T-helper 17 cell (primary cell): ENCODE data around the gene NGDN. TPM values are rescaled to one million over a fixed set of nuclear protein-coding genes. Genes with fewer than 3 reads are reported as not detected.
A peak's percentile ranks its signal among the peaks of the same experiment; 100 is the strongest.

Experiments used
- ATAC-seq: fragments of 150-1000 bp; cut with Tn5 transposase; 2 replicates; pipeline ENCODE4 v1.10.0; 2021; ENCODE audit warnings: mild to moderate bottlenecking, moderate library complexity
- DNase-seq, 3 donors: peaks; one replicate each; pipeline versions ENCODE4 v3.0.0 to v3.0.0-alpha.2; 2020 to 2021
- H3K9me3 ChIP-seq: one replicate; pipeline ENCODE4 v1.7.0; 2013; ENCODE audit warnings: low read length, mild to moderate bottlenecking; ENCODE audit not compliant: control insufficient read depth, poor library complexity, severe bottlenecking
- H3K27ac Mint-ChIP-seq: one replicate; pipeline ENCODE4 v1.8.0; 2022; ENCODE audit warnings: mild to moderate bottlenecking, moderate library complexity, mixed read lengths
- H3K27me3 Mint-ChIP-seq: one replicate; pipeline ENCODE4 v1.8.0; 2022; ENCODE audit warnings: mixed read lengths
- H3K36me3 Mint-ChIP-seq: one replicate; pipeline ENCODE4 v1.8.0; 2022; ENCODE audit warnings: low read depth, mixed read lengths
- H3K4me1 Mint-ChIP-seq: one replicate; pipeline ENCODE4 v1.8.0; 2022; ENCODE audit warnings: mild to moderate bottlenecking, mixed read lengths
- H3K4me3 Mint-ChIP-seq: one replicate; pipeline ENCODE4 v1.8.0; 2022; ENCODE audit warnings: mild to moderate bottlenecking, moderate library complexity, mixed read lengths
- total RNA-seq, 4 donors: library from RNA in 2 of 4; stranded (reverse) in 2 of 4; gene quantifications; one replicate each; pipeline ENCODE4 v1.2.3 and lab custom pipeline; 2022 to 2026

NGDN gene
- total RNA-seq, 2 donors from 2014 or later, result 97.6 to 120 TPM

DNA sequence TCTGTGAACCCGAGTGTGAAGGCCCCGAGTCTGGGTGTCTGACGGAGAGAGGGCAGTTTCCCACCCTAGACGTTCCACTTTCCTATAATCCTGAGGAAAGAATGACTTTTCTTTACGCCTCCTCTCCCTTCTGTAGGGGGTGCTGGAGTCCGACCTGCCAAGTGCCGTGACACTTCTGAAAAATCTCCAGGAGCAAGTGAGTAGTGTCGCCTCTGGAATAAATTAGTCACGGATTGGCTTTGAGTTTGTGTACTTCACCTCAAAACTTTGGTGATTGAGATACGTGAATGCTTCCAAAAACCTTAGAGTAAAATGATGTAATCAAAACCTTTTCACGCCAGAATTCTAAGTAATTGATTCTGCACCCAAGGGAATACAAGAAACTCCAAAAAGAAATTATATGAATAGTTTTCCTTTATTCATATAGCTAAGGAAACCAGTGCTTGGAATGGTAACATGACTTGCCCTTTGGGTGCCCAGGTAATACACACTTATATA lies 452 bp downstream of the NGDN start:
- Mint-ChIP-seq H3K27ac (no peak overlapping the region), H3K36me3 (peaks cover 5% of the 10 kb centered on the region), H3K4me1 (peaks cover 6% of the 10 kb centered on the region), H3K4me3 (no peak overlapping the region), H3K27me3 (no peaks in the 10 kb centered on the region)
- peak; percentile 8 for ATAC-seq
- DNase-seq, result no peak
- H3K9me3 ChIP-seq, result no peaks in the 10 kb centered on the region

- peaks cover 7% of the 10 kb centered on the region for H3K36me3 Mint-ChIP-seq
- ATAC-seq, result no peak
- H3K27me3 Mint-ChIP-seq, result no peaks in the 10 kb centered on the region
- no peak overlapping the region for H3K27ac Mint-ChIP-seq
- H3K9me3 ChIP-seq, result no peaks in the 10 kb centered on the region
- peak overlapping the region; percentile 63 for H3K4me3 Mint-ChIP-seq
- no peak for DNase-seq
- H3K4me1 Mint-ChIP-seq, result peaks cover 6% of the 10 kb centered on the region
These were observed 1.4 kb downstream of the NGDN start for GRCh38 chr14:23470947-23471346.

- ATAC-seq, result peak; percentile 86
- Mint-ChIP-seq H3K4me3 (no peak overlapping the region), H3K27me3 (no peaks in the 10 kb centered on the region), H3K27ac (no peak overlapping the region), H3K36me3 (peaks cover 14% of the 10 kb centered on the region), H3K4me1 (peaks cover 20% of the 10 kb centered on the region)
- H3K9me3 ChIP-seq, result no peaks in the 10 kb centered on the region
- peak; percentile 31 to 59 (median 39) for DNase-seq
These were observed 8.7 kb downstream of the NGDN start for GRCh38 chr14:23478109-23478759.

- DNase-seq (no peak), ATAC-seq (no peak)
- Mint-ChIP-seq H3K4me3 (no peak overlapping the region), H3K27me3 (no peaks in the 10 kb centered on the region), H3K36me3 (peaks cover 13% of the 10 kb centered on the region), H3K27ac (no peak overlapping the region), H3K4me1 (peaks cover 29% of the 10 kb centered on the region)
- no peaks in the 10 kb centered on the region for H3K9me3 ChIP-seq
These were observed 12.0 kb downstream of the NGDN start for GRCh38 chr14:23481362-23481970.

GRCh38 chr14:23481979-23482822 lies 12.7 kb downstream of the NGDN start:
- Mint-ChIP-seq H3K4me1 (peaks cover 29% of the 10 kb centered on the region), H3K4me3 (no peak overlapping the region), H3K36me3 (peaks cover 13% of the 10 kb centered on the region)

GRCh38 chr14:23482823-23483148 lies 13.3 kb downstream of the NGDN start:
- Mint-ChIP-seq H3K36me3 (peaks cover 11% of the 10 kb centered on the region), H3K4me1 (peaks cover 26% of the 10 kb centered on the region), H3K27me3 (no peaks in the 10 kb centered on the region), H3K4me3 (no peak overlapping the region), H3K27ac (no peak overlapping the region)
- no peak for DNase-seq
- ATAC-seq, result no peak
- no peaks in the 10 kb centered on the region for H3K9me3 ChIP-seq

More at GRCh38 chr14:23481979-23482822, 12.7 kb downstream of the NGDN start:
- H3K27me3 Mint-ChIP-seq, result no peaks in the 10 kb centered on the region
- DNase-seq (no peak), ATAC-seq (no peak)
- H3K9me3 ChIP-seq, result no peaks in the 10 kb centered on the region
- H3K27ac Mint-ChIP-seq, result no peak overlapping the region

DNA sequence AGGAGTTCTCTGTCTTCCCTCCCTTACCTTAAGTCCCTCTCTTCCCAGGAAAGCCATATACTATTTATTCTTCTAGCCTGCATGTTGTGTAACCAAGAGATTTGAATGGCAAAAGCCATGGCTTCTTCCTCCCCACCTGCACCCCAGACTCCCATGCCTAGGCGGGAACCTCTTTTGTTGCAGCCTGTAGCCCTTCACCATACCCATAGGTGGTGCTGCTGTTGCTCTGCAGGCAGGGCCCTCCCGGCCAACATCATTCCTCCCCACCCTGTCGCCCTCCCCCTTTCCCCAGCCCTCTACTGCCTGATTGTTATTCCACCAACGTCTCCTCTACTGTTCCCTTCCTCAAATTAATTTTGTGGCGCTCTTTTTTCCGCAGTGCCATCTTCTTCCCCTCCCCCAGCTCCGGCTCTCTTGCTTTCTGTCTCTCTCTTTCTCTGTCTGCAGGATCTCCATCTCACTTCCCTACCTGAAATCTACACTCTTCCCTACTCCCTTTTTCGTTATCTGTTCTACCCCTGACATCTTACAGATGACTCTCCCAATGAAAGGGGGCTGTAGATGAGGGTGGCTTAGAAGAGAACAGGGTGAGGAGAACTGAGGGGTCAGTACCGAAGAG lies 13.8 kb downstream of the NGDN start:
- peak; percentile 36 for ATAC-seq
- Mint-ChIP-seq H3K27ac (no peak overlapping the region), H3K36me3 (peaks cover 10% of the 10 kb centered on the region), H3K4me3 (no peak overlapping the region), H3K27me3 (no peaks in the 10 kb centered on the region), H3K4me1 (peaks cover 23% of the 10 kb centered on the region)
- H3K9me3 ChIP-seq, result no peaks in the 10 kb centered on the region
- no peak for DNase-seq

DNA sequence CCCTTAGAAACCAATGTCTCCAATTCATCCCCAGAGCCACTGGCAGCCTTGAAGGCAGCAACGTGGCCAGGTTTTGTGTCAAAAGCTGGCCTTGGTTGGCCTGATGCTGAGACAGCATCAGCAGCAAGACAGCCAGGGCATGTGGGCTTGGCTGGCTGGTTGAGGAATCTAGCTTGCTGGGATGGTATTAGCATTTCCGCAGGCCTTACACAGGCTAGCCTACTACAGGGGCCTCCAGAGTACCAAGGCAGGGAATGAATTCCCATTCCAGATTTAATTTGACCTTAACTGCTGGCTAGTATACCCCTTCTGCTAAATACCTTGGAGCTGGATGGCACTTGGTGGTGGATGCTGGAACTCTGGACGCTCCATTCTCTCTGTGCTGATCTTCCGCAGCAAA lies 15.8 kb downstream of the NGDN start:
- no peak overlapping the region for H3K4me3 Mint-ChIP-seq
- ATAC-seq, result no peak
- H3K27ac Mint-ChIP-seq, result no peak overlapping the region
- H3K9me3 ChIP-seq, result no peaks in the 10 kb centered on the region
- H3K36me3 Mint-ChIP-seq, result peaks cover 10% of the 10 kb centered on the region
- peaks cover 21% of the 10 kb centered on the region for H3K4me1 Mint-ChIP-seq
- no peak for DNase-seq
- H3K27me3 Mint-ChIP-seq, result no peaks in the 10 kb centered on the region

- Mint-ChIP-seq H3K4me1 (peaks cover 20% of the 10 kb centered on the region), H3K27ac (no peak overlapping the region), H3K27me3 (no peaks in the 10 kb centered on the region), H3K4me3 (no peak overlapping the region), H3K36me3 (peaks cover 10% of the 10 kb centered on the region)
- no peaks in the 10 kb centered on the region for H3K9me3 ChIP-seq
- ATAC-seq, result no peak
- no peak for DNase-seq
These were observed 16.5 kb downstream of the NGDN start for GRCh38 chr14:23486036-23486435.

DNA sequence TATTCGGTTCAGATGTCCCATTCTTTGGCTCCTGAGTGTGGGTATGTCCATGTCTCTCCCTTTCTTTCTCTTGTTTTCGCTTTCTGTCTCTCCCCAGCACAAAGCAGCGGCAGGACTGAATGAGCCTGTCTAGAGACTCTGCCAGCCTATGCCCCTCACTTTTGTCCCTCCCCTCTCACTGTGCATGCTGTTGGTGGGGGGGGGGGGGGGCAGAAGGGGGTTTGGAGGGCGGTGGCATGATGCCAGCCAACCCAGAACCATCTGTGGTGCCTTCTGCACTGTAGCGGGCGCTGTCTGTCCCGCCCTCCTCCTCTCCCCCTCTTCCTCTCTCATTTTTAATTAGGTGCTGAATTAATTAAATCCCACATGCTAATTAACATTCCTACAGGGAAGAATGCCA lies 17.7 kb downstream of the NGDN start:
- ATAC-seq (no peak), DNase-seq (no peak)
- peaks cover 10% of the 10 kb centered on the region for H3K36me3 Mint-ChIP-seq
- no peaks in the 10 kb centered on the region for H3K9me3 ChIP-seq
- no peak overlapping the region for H3K4me3 Mint-ChIP-seq
- peak overlapping the region; percentile 79 for H3K27ac Mint-ChIP-seq
- no peaks in the 10 kb centered on the region for H3K27me3 Mint-ChIP-seq
- H3K4me1 Mint-ChIP-seq, result peaks cover 13% of the 10 kb centered on the region

GRCh38 chr14:23492618-23493272 lies 23.2 kb downstream of the NGDN start:
- peak overlapping the region; percentile 24 for H3K27ac Mint-ChIP-seq
- no peaks in the 10 kb centered on the region for H3K36me3 Mint-ChIP-seq
- H3K4me3 Mint-ChIP-seq, result no peak overlapping the region
- DNase-seq (no peak), ATAC-seq (no peak)
- peaks cover 4% of the 10 kb centered on the region for H3K4me1 Mint-ChIP-seq
- no peaks in the 10 kb centered on the region for H3K27me3 Mint-ChIP-seq
- no peaks in the 10 kb centered on the region for H3K9me3 ChIP-seq

- Mint-ChIP-seq H3K4me3 (no peak overlapping the region), H3K36me3 (no peaks in the 10 kb centered on the region), H3K27ac (no peak overlapping the region), H3K4me1 (peaks cover 4% of the 10 kb centered on the region), H3K27me3 (no peaks in the 10 kb centered on the region)
- ATAC-seq (no peak), DNase-seq (no peak)
- H3K9me3 ChIP-seq, result no peaks in the 10 kb centered on the region
These were observed 24.7 kb downstream of the NGDN start for GRCh38 chr14:23494223-23494622.

DNA sequence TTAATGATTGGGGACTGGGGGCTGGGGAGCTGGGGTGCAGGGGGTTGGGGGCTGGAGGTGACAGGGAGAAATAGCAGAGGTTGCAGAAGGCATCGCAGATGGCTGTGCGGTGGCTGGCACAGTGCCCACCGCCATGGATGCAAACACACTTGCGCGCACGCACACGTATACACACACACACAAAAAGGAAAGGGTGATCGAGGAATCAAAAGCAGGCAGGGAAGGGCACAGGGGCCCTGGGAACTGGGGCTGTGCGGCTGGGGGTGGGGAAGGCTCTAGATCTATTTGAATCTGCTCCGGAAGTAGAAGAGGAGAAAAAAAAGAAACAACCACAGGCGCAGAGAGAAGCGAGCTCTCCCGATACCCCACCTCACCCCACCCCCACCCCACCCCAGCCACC lies 42.7 kb downstream of the NGDN start:
- H3K9me3 ChIP-seq, result no peaks in the 10 kb centered on the region
- H3K4me1 Mint-ChIP-seq, result peaks cover 13% of the 10 kb centered on the region
- peaks cover 6% of the 10 kb centered on the region for H3K36me3 Mint-ChIP-seq
- H3K4me3 Mint-ChIP-seq, result peak overlapping the region; percentile 86
- ATAC-seq (no peak), DNase-seq (no peak)
- H3K27ac Mint-ChIP-seq, result peak overlapping the region; percentile 27
- no peaks in the 10 kb centered on the region for H3K27me3 Mint-ChIP-seq
